NOMO-1 (cell line): Measurements from ENCODE around the gene AP1S3.
"Not testable (repeated sequence)": the region's sequence is repeated elsewhere in the genome, so short reads cannot be mapped to it uniquely, and the experiment has no call there.

Experiments used
- DNase-seq, 2 experiments: peaks; one replicate each; lab custom pipeline; 2025; ENCODE audit not compliant: unreplicated experiment in 2 of 2; lab: John Stamatoyannopoulos, UW

Gene AP1S3

GRCh38 chr2:223811757-223812156, 25.6 kb downstream of the AP1S3 start:
- no peak for DNase-seq

DNA sequence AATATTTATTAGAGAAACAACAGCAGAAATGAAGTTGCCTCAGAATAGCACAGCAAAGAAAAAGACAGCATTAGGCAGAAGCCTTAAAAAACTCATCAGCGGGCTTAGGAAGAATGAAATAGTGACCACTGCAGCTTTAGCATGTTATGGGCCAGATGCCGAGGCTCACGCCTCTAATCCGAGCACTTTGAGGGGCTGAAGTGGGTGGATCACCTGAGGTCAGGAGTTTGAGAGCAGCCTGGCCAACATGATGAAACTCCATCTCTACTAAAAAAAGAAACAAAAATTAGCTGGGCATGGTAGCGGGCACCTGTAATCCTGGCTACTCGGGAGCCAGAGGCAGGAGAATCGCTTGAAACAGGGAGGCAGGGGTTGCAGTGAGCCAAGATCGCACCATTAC, 32.4 kb downstream of the AP1S3 start:
- DNase-seq, result no peak

DNA sequence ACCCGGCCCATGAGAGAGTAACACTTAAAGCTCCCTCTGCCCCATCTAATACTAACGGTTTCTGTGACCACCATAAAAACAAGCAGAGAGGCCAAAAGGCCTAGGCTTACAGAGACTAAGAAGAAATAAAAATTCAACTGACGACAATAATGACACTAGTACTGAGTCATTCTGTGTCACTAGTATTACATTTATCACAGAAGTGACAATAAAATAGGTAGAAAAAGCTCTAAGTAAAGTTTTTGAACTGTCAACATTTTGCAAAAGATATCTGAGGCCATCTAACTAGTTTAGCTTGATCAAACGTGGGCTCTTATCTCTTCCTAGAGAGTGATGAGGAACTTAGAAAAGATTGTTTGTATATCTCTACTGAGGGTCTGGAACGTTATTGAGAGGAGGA, 35.6 kb downstream of the AP1S3 start:
- DNase-seq, result no peak

GRCh38 chr2:223800908-223801307, 36.5 kb downstream of the AP1S3 start:
- DNase-seq, result no peak

GRCh38 chr2:223797811-223798721, 39.3 kb downstream of the AP1S3 start:
- peak; percentile 48 to 88 for DNase-seq

DNA sequence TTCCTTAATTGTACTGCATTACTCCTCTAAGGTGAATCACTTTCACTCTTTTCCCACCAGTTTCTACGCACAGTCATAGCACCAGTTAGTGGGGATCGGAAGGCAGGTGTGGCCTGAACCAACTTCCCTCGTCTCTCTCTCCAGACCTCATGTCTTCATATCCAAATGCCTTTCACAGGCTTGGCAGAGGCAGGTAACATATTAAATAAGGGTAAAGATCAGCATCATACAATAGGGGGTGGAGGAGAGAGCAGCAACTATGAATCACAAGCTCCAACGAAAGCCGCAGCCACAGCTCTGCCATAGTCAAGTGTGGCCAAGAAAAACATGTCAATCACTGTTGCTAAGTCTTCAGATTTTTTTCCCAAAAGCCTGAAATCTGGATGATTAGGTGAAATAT, 40.3 kb downstream of the AP1S3 start:
- DNase-seq, result no peak

- no peak for DNase-seq
Measured at GRCh38 chr2:223789423-223789822, 48.0 kb downstream of the AP1S3 start.

DNA sequence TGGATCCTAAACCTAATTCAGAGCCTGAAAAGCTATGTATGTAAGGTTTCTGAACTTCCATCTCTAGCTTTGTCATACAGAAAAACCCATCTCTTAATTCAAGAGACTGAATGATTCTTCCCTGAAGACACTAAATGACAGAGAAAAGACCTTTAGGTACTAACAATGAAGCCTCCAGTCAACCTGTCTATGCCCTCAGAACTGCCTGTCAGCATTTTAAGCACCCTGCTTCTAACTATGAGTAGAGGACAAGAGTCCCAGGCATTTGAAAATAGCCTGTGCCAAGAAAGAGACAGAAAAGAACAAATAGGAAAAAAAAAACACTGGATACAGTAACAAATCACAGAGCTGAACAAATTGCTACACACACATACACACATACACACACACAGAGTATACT, 48.6 kb downstream of the AP1S3 start:
- no peak for DNase-seq

DNA sequence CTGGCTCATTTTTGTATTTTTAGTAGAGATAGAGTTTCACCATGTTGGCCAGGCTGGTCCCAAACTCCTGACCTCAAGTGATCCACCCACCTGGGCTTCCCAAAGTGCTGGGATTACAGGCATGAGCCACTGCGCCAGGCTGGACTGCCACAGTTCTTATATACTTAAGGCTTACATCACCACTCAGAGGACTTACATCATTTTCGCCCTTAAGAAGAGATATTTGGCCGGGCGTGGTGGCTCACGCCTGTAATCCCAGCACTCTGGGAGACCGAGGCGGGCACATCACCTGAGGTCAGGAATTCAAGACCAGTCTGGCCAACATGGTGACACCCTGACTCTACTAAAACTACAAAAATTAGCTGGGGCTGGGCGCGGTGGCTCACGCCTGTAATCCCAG, 49.3 kb downstream of the AP1S3 start:
- not testable (repeated sequence) for DNase-seq

- DNase-seq, result no peak
Measured at GRCh38 chr2:223787358-223787757, 50.0 kb downstream of the AP1S3 start.

DNA sequence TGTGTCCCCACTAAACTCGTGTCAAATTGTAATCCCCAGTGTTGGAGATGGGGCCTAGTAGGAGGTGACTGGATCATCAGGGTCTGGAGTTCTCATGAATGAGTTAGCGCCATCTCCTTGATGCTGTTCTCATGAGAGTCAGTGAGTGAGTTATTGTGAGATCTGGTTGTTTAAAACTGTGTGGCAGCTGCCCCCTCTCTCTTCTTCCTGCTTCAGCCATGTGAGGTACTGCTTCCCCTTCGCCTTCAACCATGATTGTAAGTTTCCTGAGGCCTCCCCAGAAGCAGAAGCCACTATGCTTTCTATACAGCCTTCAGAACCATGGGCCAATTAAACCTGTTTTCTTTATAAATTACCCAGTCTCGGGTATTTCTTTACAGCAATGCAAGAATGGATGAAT, 50.4 kb downstream of the AP1S3 start:
- no peak for DNase-seq

DNA sequence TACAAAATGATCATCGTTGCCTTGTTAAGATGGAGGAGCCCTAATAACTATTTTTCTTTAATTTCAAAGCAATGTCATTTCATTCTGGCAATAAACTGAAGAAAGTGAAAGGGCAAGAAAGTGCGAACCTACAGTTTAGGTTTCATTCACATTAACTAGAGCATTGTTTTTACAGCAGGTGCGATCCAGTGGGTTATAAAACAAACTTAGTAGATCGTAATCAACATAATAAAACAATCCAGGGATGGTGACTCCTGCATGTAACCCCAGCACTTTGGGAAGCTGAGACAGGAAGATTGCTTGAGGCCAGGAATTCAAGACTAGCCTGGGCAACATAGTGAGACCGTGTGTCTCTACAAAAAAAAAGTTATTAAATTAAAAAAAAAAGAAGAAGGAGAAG, 51.1 kb downstream of the AP1S3 start:
- no peak for DNase-seq

- no peak for DNase-seq
Measured at GRCh38 chr2:223784221-223784772, 53.1 kb downstream of the AP1S3 start.

GRCh38 chr2:223782629-223783028, 54.8 kb downstream of the AP1S3 start:
- DNase-seq, result no peak

- no peak for DNase-seq
Measured at GRCh38 chr2:223781560-223781959, 55.8 kb downstream of the AP1S3 start.

DNA sequence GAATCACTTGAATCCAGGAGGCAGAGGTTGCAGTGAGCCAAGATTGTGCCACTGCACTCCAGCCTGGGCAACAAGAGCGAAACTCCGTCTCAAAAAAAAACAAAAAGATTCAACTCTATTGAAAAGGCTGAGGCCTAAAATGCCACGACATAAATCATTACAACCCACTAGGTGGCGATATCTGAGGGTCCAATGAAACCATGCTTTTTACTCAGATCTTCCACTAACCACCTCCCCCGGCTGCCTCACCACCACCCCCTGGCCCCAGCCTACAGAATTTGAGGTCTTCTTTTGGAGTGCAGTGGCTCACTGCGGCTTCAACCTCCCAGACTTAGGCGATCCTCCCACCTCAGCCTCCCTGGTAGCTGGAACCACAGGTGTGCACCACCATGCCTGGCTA, 57.5 kb downstream of the AP1S3 start:
- DNase-seq, result peak; percentile 52 to 55

GRCh38 chr2:223774193-223774592, 63.2 kb downstream of the AP1S3 start:
- DNase-seq, result no peak

- DNase-seq, result no peak
Measured at GRCh38 chr2:223772363-223772762, 65.0 kb downstream of the AP1S3 start.

- DNase-seq, result no peak
Measured at GRCh38 chr2:223771475-223771874, 65.9 kb downstream of the AP1S3 start.

- DNase-seq, result no peak
Measured at GRCh38 chr2:223768179-223768578, 69.2 kb downstream of the AP1S3 start.

- no peak for DNase-seq
Measured at GRCh38 chr2:223767341-223767740, 70.0 kb downstream of the AP1S3 start.

- DNase-seq, result no peak
Measured at GRCh38 chr2:223765221-223765785, 72.1 kb downstream of the AP1S3 start.
